ENCODE results near the gene OXA1L. TPM values are rescaled to one million over a fixed set of nuclear protein-coding genes. Genes with fewer than 3 reads are reported as not detected.

The OXA1L gene
- polyA plus RNA-seq, 3 donors, result 61.2 to 264 (median 86.9) TPM

- Mint-ChIP-seq H3K27ac (peak within 1 kb of the TSS; percentile 96 to 99 (median 98)), H3K36me3 (peaks cover 10 to 22% of the 10 kb centered on the region in 2 donors), H3K4me3 (peak within 1 kb of the TSS; percentile 87 to 99), H3K4me1 (peaks cover 84% of the 10 kb centered on the region), H3K9me3 (peaks cover 0 to 2% (median 0%) of the 10 kb centered on the region in 7 donors), H3K27me3 (ENCODE audit: low read depth in 3 of 3) (peaks cover 0 to 9% (median 3%) of the 10 kb centered on the region in 3 donors)
- 54% methylated on average over 5 of the region's 10 CpGs for WGBS (ENCODE audit: insufficient coverage)
- TF ChIP-seq CTCF (IDR thresholded peaks at IDR 0.05), result no peak
- H3K27me3 ChIP-seq (ENCODE audit: control insufficient read depth in 2 of 2, insufficient read depth in 2 of 2, low read length in 2 of 2), result no peaks in the 10 kb centered on the region
- peak within 1 kb of the TSS; percentile 99 for H3K4me2 ChIP-seq (replicated peaks; ENCODE audit: extremely low read depth, low read length, poor library complexity, severe bottlenecking)
- peak within 1 kb of the TSS; percentile 72 for H3K9ac ChIP-seq (ENCODE audit: insufficient read depth, low read length, poor library complexity, severe bottlenecking)
- H3K4me3 ChIP-seq (replicated peaks in 1 of 3; ENCODE audit: low read depth in 2 of 3, low read length in 3 of 3), result peak within 1 kb of the TSS; percentile 50 to 98 (median 94)
- H3K27ac ChIP-seq (ENCODE audit: low read depth in 1 of 2, low read length in 2 of 2), result peak within 1 kb of the TSS; percentile 95
- intact Hi-C loops (cut with micrococcal nuclease), result loop anchor here (5.0 to 10.0 kb wide), 2 partner anchors 48 to 50 kb away; partner anchors contain the start of gene OXA1L (in 2 of the 2)
- peaks cover 0 to 10% of the 10 kb centered on the region in 2 donors for H3K36me3 ChIP-seq (replicated peaks in 1 of 2; ENCODE audit: control insufficient read depth in 1 of 2, insufficient read depth in 2 of 2, low read length in 2 of 2)
- peak within 1 kb of the TSS; percentile 62 for H2AFZ ChIP-seq (ENCODE audit: insufficient read depth, low read depth, low read length, poor library complexity, severe bottlenecking)
- peak in 2 of 3 donors; percentile 41 to 48 for DNase-seq
- H3K4me1 ChIP-seq (ENCODE audit: control insufficient read depth in 1 of 2, insufficient read depth in 2 of 2, low read length in 2 of 2), result peaks cover 88 to 98% of the 10 kb centered on the region in 2 donors
- H4K20me1 ChIP-seq (ENCODE audit: insufficient read depth, low read length), result peaks cover 8% of the 10 kb centered on the region
- no peaks in the 10 kb centered on the region for H3K9me3 ChIP-seq (replicated peaks in 1 of 2; ENCODE audit: control insufficient read depth in 1 of 2, insufficient read depth in 1 of 2, low read length in 2 of 2)
- peaks cover 48% of the 10 kb centered on the region for H3K79me2 ChIP-seq (ENCODE audit: insufficient read depth, low read length)
Observed at GRCh38 chr14:22814941-22815713, 48.6 kb downstream of the OXA1L start, which contains the start of gene SLC7A7. Gene SLC7A7 (minus strand): TSS chr14:22815435. CDS start chr14:22813398, 2,037 bp downstream.

GRCh38 chr14:22819151-22819988 lies 52.9 kb downstream of the OXA1L start:
- H3K27ac Mint-ChIP-seq, result peak overlapping the region; percentile 89 to 97 (median 94)
- Histone ChIP-seq H3K9me3 (replicated peaks in 1 of 2; ENCODE audit: control insufficient read depth in 1 of 2, insufficient read depth in 1 of 2, low read length in 2 of 2) (no peaks in the 10 kb centered on the region), H3K36me3 (replicated peaks in 1 of 2; ENCODE audit: control insufficient read depth in 1 of 2, insufficient read depth in 2 of 2, low read length in 2 of 2) (no peaks in the 10 kb centered on the region), H3K27ac (ENCODE audit: low read depth in 1 of 2, low read length in 2 of 2) (peak overlapping the region; percentile 82 to 85), H2AFZ (ENCODE audit: insufficient read depth, low read depth, low read length, poor library complexity, severe bottlenecking) (peak overlapping the region; percentile 75), H3K4me2 (replicated peaks; ENCODE audit: extremely low read depth, low read length, poor library complexity, severe bottlenecking) (peak overlapping the region; percentile 84), H3K27me3 (ENCODE audit: control insufficient read depth in 2 of 2, insufficient read depth in 2 of 2, low read length in 2 of 2) (no peaks in the 10 kb centered on the region), H3K4me1 (ENCODE audit: control insufficient read depth in 1 of 2, insufficient read depth in 2 of 2, low read length in 2 of 2) (peaks cover 77 to 87% of the 10 kb centered on the region in 2 donors), H3K9ac (ENCODE audit: insufficient read depth, low read length, poor library complexity, severe bottlenecking) (peak overlapping the region; percentile 58), H4K20me1 (ENCODE audit: insufficient read depth, low read length) (no peaks in the 10 kb centered on the region), H3K79me2 (ENCODE audit: insufficient read depth, low read length) (peaks cover 11% of the 10 kb centered on the region), H3K4me3 (replicated peaks in 1 of 3; ENCODE audit: low read depth in 2 of 3, low read length in 3 of 3) (peak overlapping the region; percentile 43 to 80 (median 57))
- H3K4me3 Mint-ChIP-seq, result peak overlapping the region; percentile 80 to 89
- 13% methylated on average over 8 of the region's 10 CpGs for WGBS (ENCODE audit: insufficient coverage)
- H3K36me3 Mint-ChIP-seq, result peaks cover 0 to 7% of the 10 kb centered on the region in 2 donors
- peaks cover 0 to 6% (median 1%) of the 10 kb centered on the region in 3 donors for H3K27me3 Mint-ChIP-seq (ENCODE audit: low read depth in 3 of 3)
- peaks cover 73% of the 10 kb centered on the region for H3K4me1 Mint-ChIP-seq
- DNase-seq, result peak in 2 of 3 donors; percentile 39 to 50
- H3K9me3 Mint-ChIP-seq, result peaks cover 0 to 2% (median 0%) of the 10 kb centered on the region in 7 donors
- no peak for TF ChIP-seq CTCF (IDR thresholded peaks at IDR 0.05)
- intact Hi-C loops (cut with micrococcal nuclease), result loop anchor here (5.0 to 10.0 kb wide), 2 partner anchors 52 to 55 kb away; partner anchors contain the start of gene OXA1L (in 2 of the 2)
